GM12872 (cell line): Measurements from ENCODE around the gene TRIM49D1.
"Not testable (repeated sequence)": the region's sequence is repeated elsewhere in the genome, so short reads cannot be mapped to it uniquely, and the experiment has no call there.

ENCODE experiments used
- CTCF ChIP-seq: IDR thresholded peaks from 3 replicates; pipeline ENCODE4 v1.5.1; 2011; ENCODE audit warnings: low read depth, mild to moderate bottlenecking, low read length, moderate library complexity; ENCODE audit not compliant: insufficient read depth

The TRIM49D1 gene

GRCh38 chr11:89922195-89922660 is at the start of gene TRIM49D1:
TRIM49D1 (minus strand) TSS chr11:89922245; CDS start chr11:89917710, 4,535 bp downstream.
- TF ChIP-seq CTCF, result no peak

- not testable (repeated sequence) for TF ChIP-seq CTCF
These were observed 43.7 kb upstream of the TRIM49D1 start, which contains the start of gene TRIM64 for GRCh38 chr11:89965737-89966136. TRIM64 (plus strand) TSS chr11:89966037; CDS start chr11:89968504, 2,467 bp downstream.

- TF ChIP-seq CTCF, result not testable (repeated sequence)
These were observed 1.7 kb upstream of the TRIM49D1 start, which contains the start of gene TRIM49D2 for GRCh38 chr11:89923764-89924163. TRIM49D2 (plus strand) TSS chr11:89924064; CDS start chr11:89926762, 2,698 bp downstream.
